A673 (cell line): ENCODE measurements around the gene ERICH2.

ENCODE experiments used
- EZH2 ChIP-seq: fragments of 200-600 bp; sonication (generic); IDR thresholded peaks from 2 replicates; pipeline ENCODE4 v1.6.1; 2017; ENCODE audit warnings: borderline replicate concordance, low read depth, mild to moderate bottlenecking, mixed read lengths, antibody characterized with exemption, low read length; ENCODE audit not compliant: poor library complexity, severe bottlenecking
- TF ChIP-seq, protein P1 (sequence below): fragments of 300-800, 200-600 bp; sonication (generic); conservative IDR thresholded peaks from 2 replicates; pipeline ENCODE4 v1.5.1; 2017; ENCODE audit warnings: low read depth, mild to moderate bottlenecking, antibody characterized with exemption, low read length, moderate library complexity, mixed read lengths

DNA sequence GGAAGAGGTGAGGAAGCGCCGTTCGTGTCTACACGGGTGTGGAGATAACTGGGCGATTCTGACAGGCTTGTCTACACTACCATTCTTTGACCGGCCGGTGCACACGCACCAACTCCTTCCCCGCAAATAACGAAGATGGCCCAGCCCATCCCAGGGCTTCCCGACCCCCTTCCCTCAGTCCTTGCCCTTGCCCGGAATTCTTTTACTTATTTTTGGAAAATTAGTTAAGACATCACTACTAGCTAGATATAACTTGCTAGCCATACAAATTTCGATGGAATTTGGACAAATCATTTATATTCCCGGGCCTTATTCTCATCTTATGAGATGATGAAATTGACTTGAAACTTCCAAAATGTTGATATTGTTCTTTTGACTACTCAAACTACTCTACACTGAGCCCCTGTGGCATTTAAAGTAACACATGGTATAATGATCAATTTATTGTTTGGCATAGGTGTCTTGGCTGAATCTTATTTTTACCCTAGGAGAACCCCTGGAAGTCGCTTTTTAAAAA, 1.3 kb downstream of the ERICH2 start:
- TF ChIP-seq, protein P1, sequence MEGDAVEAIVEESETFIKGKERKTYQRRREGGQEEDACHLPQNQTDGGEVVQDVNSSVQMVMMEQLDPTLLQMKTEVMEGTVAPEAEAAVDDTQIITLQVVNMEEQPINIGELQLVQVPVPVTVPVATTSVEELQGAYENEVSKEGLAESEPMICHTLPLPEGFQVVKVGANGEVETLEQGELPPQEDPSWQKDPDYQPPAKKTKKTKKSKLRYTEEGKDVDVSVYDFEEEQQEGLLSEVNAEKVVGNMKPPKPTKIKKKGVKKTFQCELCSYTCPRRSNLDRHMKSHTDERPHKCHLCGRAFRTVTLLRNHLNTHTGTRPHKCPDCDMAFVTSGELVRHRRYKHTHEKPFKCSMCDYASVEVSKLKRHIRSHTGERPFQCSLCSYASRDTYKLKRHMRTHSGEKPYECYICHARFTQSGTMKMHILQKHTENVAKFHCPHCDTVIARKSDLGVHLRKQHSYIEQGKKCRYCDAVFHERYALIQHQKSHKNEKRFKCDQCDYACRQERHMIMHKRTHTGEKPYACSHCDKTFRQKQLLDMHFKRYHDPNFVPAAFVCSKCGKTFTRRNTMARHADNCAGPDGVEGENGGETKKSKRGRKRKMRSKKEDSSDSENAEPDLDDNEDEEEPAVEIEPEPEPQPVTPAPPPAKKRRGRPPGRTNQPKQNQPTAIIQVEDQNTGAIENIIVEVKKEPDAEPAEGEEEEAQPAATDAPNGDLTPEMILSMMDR = no peak
- peak; percentile 59 for TF ChIP-seq EZH2
